Neural cell (in vitro differentiated cells): ENCODE measurements around the gene FAM136A. TPM values are rescaled to one million over a fixed set of nuclear protein-coding genes. Genes with fewer than 3 reads are reported as not detected.

Experiments
- H2AFZ ChIP-seq: fragments of 200-600, 300-800 bp; sonication (generic), shearing (Covaris generic); 2 replicates; pipeline ENCODE4 v1.6.0; 2014; ENCODE audit warnings: low read depth, mild to moderate bottlenecking, antibody characterized with exemption, low read length, moderate library complexity
- H3F3A ChIP-seq: fragments of 200-600 bp; shearing (Covaris generic); 2 replicates; pipeline ENCODE4 v1.6.1; 2016; ENCODE audit warnings: mild to moderate bottlenecking, moderate library complexity, mixed read lengths, antibody characterized with exemption, low read length; ENCODE audit not compliant: insufficient read depth, poor library complexity, severe bottlenecking
- H3K27ac ChIP-seq: fragments of 200-600, 300-800 bp; sonication (generic), shearing (Covaris generic); 2 replicates; pipeline ENCODE4 v1.5.1; 2014; ENCODE audit warnings: mild to moderate bottlenecking, low read length, moderate library complexity
- H3K27me3 ChIP-seq: fragments of 300-800, 200-600 bp; sonication (generic), shearing (Covaris generic); 2 replicates; pipeline ENCODE4 v1.6.0; 2014; ENCODE audit warnings: mild to moderate bottlenecking, low read depth, low read length, moderate library complexity; ENCODE audit not compliant: insufficient read depth
- H3K36me3 ChIP-seq: fragments of 300-800, 200-600 bp; sonication (generic), shearing (Covaris generic); 2 replicates; pipeline ENCODE4 v1.5.1; 2014; ENCODE audit warnings: mild to moderate bottlenecking, antibody characterized with exemption, low read length, moderate library complexity; ENCODE audit not compliant: insufficient read depth
- H3K4me2 ChIP-seq: fragments of 300-800, 200-600 bp; sonication (generic), shearing (Covaris generic); 2 replicates; pipeline ENCODE4 v1.6.0; 2014; ENCODE audit warnings: mild to moderate bottlenecking, low read length
- H3K4me3 ChIP-seq: fragments of 300-800, 200-600 bp; sonication (generic), shearing (Covaris generic); 2 replicates; pipeline ENCODE4 v1.5.1; 2014; ENCODE audit warnings: mild to moderate bottlenecking, low read length, moderate library complexity
- H3K79me2 ChIP-seq: fragments of 200-600 bp; shearing (Covaris generic); replicated peaks from 2 replicates; pipeline ENCODE4 v1.6.0; 2014; ENCODE audit warnings: mild to moderate bottlenecking, low read length, moderate library complexity; ENCODE audit not compliant: insufficient read depth
- H3K9ac ChIP-seq: fragments of 300-800, 200-600 bp; sonication (generic), shearing (Covaris generic); 2 replicates; pipeline ENCODE4 v1.6.1; 2016; ENCODE audit warnings: mild to moderate bottlenecking, low read length, mixed read lengths
- H3K9me2 ChIP-seq: fragments of 200-600 bp; shearing (Covaris generic); 2 replicates; pipeline ENCODE4 v1.6.1; 2016; ENCODE audit warnings: mild to moderate bottlenecking, low read length, mixed read lengths; ENCODE audit not compliant: insufficient read depth
- H3K9me3 ChIP-seq: fragments of 200-600, 300-800 bp; sonication (generic), shearing (Covaris generic); 2 replicates; pipeline ENCODE4 v1.6.1; 2016; ENCODE audit warnings: mild to moderate bottlenecking, mixed run types, low read length, moderate library complexity, mixed read lengths
- H4K20me1 ChIP-seq: fragments of 200-600 bp; shearing (Covaris generic); 2 replicates; pipeline ENCODE4 v1.6.1; 2016; ENCODE audit warnings: mild to moderate bottlenecking, mixed run types; ENCODE audit not compliant: insufficient read depth
- CTCF ChIP-seq: fragments of 450-650 bp; IDR thresholded peaks from 2 replicates; pipeline ENCODE4 v1.5.1; 2014; ENCODE audit warnings: antibody characterized with exemption, mild to moderate bottlenecking, moderate library complexity; ENCODE audit not compliant: poor library complexity, severe bottlenecking
- EP300 ChIP-seq: fragments of 450-650 bp; conservative IDR thresholded peaks from 2 replicates; pipeline ENCODE4 v1.6.1; 2014; ENCODE audit warnings: antibody characterized with exemption, mild to moderate bottlenecking, moderate library complexity; ENCODE audit not compliant: poor library complexity, severe bottlenecking
- EZH2 ChIP-seq: fragments of 200-600, 300-800 bp; shearing (Covaris generic), sonication (generic); IDR thresholded peaks from 2 replicates; pipeline ENCODE4 v1.6.1; 2014; ENCODE audit warnings: antibody characterized with exemption, low read length, borderline replicate concordance, mild to moderate bottlenecking; ENCODE audit not compliant: insufficient read depth, poor library complexity, severe bottlenecking
- MXI1 ChIP-seq: fragments of 450-650 bp; conservative IDR thresholded peaks from 2 replicates; pipeline ENCODE4 v1.6.1; 2014; ENCODE audit warnings: antibody characterized with exemption, mild to moderate bottlenecking; ENCODE audit not compliant: poor library complexity, severe bottlenecking
- POLR2AphosphoS5 ChIP-seq: IDR thresholded peaks from 2 replicates; pipeline ENCODE4 v1.6.1; 2012
- RAD21 ChIP-seq: fragments of 450-650 bp; conservative IDR thresholded peaks from 2 replicates; pipeline ENCODE4 v1.6.1; 2014; ENCODE audit warnings: antibody characterized with exemption, mild to moderate bottlenecking, moderate library complexity
- SMC3 ChIP-seq: fragments of 450-650 bp; conservative IDR thresholded peaks from 2 replicates; pipeline ENCODE4 v1.6.1; 2014; ENCODE audit warnings: antibody characterized with exemption, mild to moderate bottlenecking, moderate library complexity; ENCODE audit not compliant: poor library complexity
- TAF1 ChIP-seq: IDR thresholded peaks from 2 replicates; pipeline ENCODE4 v1.6.1; 2012; ENCODE audit warnings: low read depth
- polyA plus RNA-seq: library from polyadenylated mRNA; depleted of rRNA; stranded (reverse); fragments of >200 nt; gene quantifications from 2 replicates; pipeline ENCODE4 v1.2.3, GENCODE V29; 2014
- TF ChIP-seq, protein P1 (sequence below): IDR thresholded peaks from 2 replicates; pipeline ENCODE4 v1.6.1; 2012; ENCODE audit warnings: borderline replicate concordance

Gene FAM136A
- polyA plus RNA-seq, 1 donor from 2014 or later: 56.1 TPM

DNA sequence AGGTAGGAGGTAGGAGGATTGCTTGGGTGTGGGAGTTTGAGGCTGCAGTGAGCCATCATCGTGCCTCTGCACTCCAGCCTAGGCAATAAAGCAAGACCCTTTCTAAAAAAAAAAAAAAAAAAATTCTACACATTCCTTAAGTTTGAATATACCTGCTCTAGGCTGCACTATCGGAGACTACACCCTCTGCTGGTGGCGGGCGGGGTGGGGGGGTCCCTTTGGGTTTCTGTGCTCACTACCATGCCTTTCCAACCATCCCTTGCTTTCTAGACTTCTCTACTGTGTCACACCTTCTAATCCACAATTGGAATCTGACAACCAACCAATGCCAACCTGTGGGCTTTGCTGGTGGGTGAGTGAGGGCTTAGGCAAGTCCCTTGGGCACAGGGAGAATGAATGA lies 34.7 kb upstream of the FAM136A start:
- no peaks in the 10 kb centered on the region for H3F3A ChIP-seq
- H3K36me3 ChIP-seq: no peaks in the 10 kb centered on the region
- H2AFZ ChIP-seq: no peak overlapping the region
- no peak overlapping the region for H3K27ac ChIP-seq
- no peak for TF ChIP-seq SMC3
- TF ChIP-seq CTCF: no peak
- TF ChIP-seq MXI1: no peak
- TF ChIP-seq, protein P1, sequence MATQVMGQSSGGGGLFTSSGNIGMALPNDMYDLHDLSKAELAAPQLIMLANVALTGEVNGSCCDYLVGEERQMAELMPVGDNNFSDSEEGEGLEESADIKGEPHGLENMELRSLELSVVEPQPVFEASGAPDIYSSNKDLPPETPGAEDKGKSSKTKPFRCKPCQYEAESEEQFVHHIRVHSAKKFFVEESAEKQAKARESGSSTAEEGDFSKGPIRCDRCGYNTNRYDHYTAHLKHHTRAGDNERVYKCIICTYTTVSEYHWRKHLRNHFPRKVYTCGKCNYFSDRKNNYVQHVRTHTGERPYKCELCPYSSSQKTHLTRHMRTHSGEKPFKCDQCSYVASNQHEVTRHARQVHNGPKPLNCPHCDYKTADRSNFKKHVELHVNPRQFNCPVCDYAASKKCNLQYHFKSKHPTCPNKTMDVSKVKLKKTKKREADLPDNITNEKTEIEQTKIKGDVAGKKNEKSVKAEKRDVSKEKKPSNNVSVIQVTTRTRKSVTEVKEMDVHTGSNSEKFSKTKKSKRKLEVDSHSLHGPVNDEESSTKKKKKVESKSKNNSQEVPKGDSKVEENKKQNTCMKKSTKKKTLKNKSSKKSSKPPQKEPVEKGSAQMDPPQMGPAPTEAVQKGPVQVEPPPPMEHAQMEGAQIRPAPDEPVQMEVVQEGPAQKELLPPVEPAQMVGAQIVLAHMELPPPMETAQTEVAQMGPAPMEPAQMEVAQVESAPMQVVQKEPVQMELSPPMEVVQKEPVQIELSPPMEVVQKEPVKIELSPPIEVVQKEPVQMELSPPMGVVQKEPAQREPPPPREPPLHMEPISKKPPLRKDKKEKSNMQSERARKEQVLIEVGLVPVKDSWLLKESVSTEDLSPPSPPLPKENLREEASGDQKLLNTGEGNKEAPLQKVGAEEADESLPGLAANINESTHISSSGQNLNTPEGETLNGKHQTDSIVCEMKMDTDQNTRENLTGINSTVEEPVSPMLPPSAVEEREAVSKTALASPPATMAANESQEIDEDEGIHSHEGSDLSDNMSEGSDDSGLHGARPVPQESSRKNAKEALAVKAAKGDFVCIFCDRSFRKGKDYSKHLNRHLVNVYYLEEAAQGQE: no peak
- TF ChIP-seq POLR2AphosphoS5: no peak
- no peak for TF ChIP-seq RAD21
- TF ChIP-seq TAF1: no peak
- no peak for TF ChIP-seq EZH2
- no peak for TF ChIP-seq EP300
- no peak overlapping the region for H3K9ac ChIP-seq
- no peaks in the 10 kb centered on the region for H3K9me3 ChIP-seq
- H3K4me2 ChIP-seq: no peak overlapping the region
- no peaks in the 10 kb centered on the region for H3K79me2 ChIP-seq
- H3K4me3 ChIP-seq: no peak overlapping the region
- H3K9me2 ChIP-seq: no peaks in the 10 kb centered on the region
- H3K27me3 ChIP-seq: no peaks in the 10 kb centered on the region
- H4K20me1 ChIP-seq: no peaks in the 10 kb centered on the region

DNA sequence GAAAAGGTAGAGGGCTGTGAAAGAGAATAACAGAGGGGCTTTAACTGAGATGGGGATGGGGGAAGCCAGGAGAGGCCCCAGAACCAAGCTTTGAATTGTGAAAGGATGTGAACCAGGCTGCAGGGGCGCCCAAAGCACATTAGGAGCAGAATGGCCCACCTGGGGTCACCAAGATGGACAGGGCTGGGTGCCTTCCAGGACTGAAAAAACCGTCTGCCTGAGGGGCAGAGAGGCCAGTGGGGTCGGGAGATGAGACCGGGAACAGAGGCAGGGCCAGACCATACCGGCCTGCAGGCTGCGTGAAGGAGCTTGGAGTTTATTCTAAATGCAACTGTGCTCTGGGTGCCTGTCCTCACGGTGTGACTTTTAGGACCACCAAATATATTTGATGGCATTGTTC lies 29.1 kb upstream of the FAM136A start:
- H3K4me3 ChIP-seq: no peak overlapping the region
- no peaks in the 10 kb centered on the region for H3K36me3 ChIP-seq
- H3K9ac ChIP-seq: no peak overlapping the region
- no peaks in the 10 kb centered on the region for H3K9me2 ChIP-seq
- no peak overlapping the region for H3K4me2 ChIP-seq
- H4K20me1 ChIP-seq: no peaks in the 10 kb centered on the region
- no peaks in the 10 kb centered on the region for H3K79me2 ChIP-seq
- no peaks in the 10 kb centered on the region for H3K27me3 ChIP-seq
- TF ChIP-seq TAF1 (no peak), EP300 (no peak), SMC3 (no peak), MXI1 (no peak), CTCF (no peak), RAD21 (no peak)
- TF ChIP-seq, protein P1: no peak
- H2AFZ ChIP-seq: no peak overlapping the region
- H3F3A ChIP-seq: no peaks in the 10 kb centered on the region
- no peak overlapping the region for H3K27ac ChIP-seq
- H3K9me3 ChIP-seq: no peaks in the 10 kb centered on the region
